NB4 (cell line): ENCODE results near the gene FRAS1.

Experiments
- DNase-seq: peaks from one replicate; pipeline ENCODE4 v3.0.0; 2010; ENCODE audit warnings: low read depth
- H3K4me3 ChIP-seq: one replicate; pipeline ENCODE4 v1.5.1; 2011; ENCODE audit warnings: mild to moderate bottlenecking, low read depth, low read length, moderate library complexity
- CTCF ChIP-seq: IDR thresholded peaks from one replicate; pipeline ENCODE4 v1.5.1; 2012; ENCODE audit warnings: low read depth, low read length
- MAX ChIP-seq: IDR thresholded peaks from 2 replicates; pipeline ENCODE4 v1.6.1; 2011; ENCODE audit warnings: low read depth, low read length
- MYC ChIP-seq: IDR thresholded peaks from 2 replicates; pipeline ENCODE4 v1.6.1; 2011; ENCODE audit warnings: low read depth, low read length
- POLR2A ChIP-seq: IDR thresholded peaks from 2 replicates; pipeline ENCODE4 v1.6.1; 2011; ENCODE audit warnings: mild to moderate bottlenecking; ENCODE audit not compliant: insufficient read length; ENCODE audit errors: extremely low read depth

Gene FRAS1

GRCh38 chr4:78519962-78520361 is 462.8 kb downstream of the FRAS1 start:
- DNase-seq = no peak
- TF ChIP-seq MYC (no peak), POLR2A (no peak), MAX (no peak), CTCF (no peak)
- H3K4me3 ChIP-seq = no peak overlapping the region

GRCh38 chr4:78520808-78521226 is 463.7 kb downstream of the FRAS1 start:
- H3K4me3 ChIP-seq = no peak overlapping the region
- TF ChIP-seq MAX (no peak), CTCF (no peak), MYC (no peak), POLR2A (no peak)
- DNase-seq = no peak

- TF ChIP-seq MYC = no peak
- no peak for TF ChIP-seq CTCF
- no peak for TF ChIP-seq MAX
- no peak for TF ChIP-seq POLR2A
- DNase-seq = no peak
- no peak overlapping the region for H3K4me3 ChIP-seq
Measured at GRCh38 chr4:78524009-78524408, 466.9 kb downstream of the FRAS1 start.

GRCh38 chr4:78525559-78525958 is 468.4 kb downstream of the FRAS1 start:
- TF ChIP-seq POLR2A = no peak
- no peak for DNase-seq
- no peak overlapping the region for H3K4me3 ChIP-seq

GRCh38 chr4:78527103-78527502 is 470.0 kb downstream of the FRAS1 start:
- TF ChIP-seq CTCF (no peak), POLR2A (no peak), MYC (no peak), MAX (no peak)

GRCh38 chr4:78527555-78527954 is 470.4 kb downstream of the FRAS1 start:
- no peak for TF ChIP-seq POLR2A
- TF ChIP-seq MAX = no peak
- TF ChIP-seq MYC = no peak
- TF ChIP-seq CTCF = no peak
- DNase-seq = no peak
- H3K4me3 ChIP-seq = no peak overlapping the region

More at GRCh38 chr4:78527103-78527502, 470.0 kb downstream of the FRAS1 start:
- no peak overlapping the region for H3K4me3 ChIP-seq
- no peak for DNase-seq
